Glutamatergic neuron (in vitro differentiated cells): ENCODE results near the gene SOX2. TPM values are rescaled to one million over a fixed set of nuclear protein-coding genes. Genes with fewer than 3 reads are reported as not detected.
A peak's percentile ranks its signal among the peaks of the same experiment; 100 is the strongest.

Source experiments
- DNase-seq: peaks from one replicate; pipeline ENCODE4 v3.0.0; 2022
- H3K27ac Mint-ChIP-seq: one replicate; pipeline ENCODE4 v1.8.0; 2020; ENCODE audit warnings: mild to moderate bottlenecking, mixed read lengths, inconsistent platforms; ENCODE audit not compliant: unreplicated experiment
- H3K27me3 Mint-ChIP-seq: one replicate; pipeline ENCODE4 v1.8.0; 2020; ENCODE audit warnings: mild to moderate bottlenecking, moderate library complexity, mixed read lengths, inconsistent platforms; ENCODE audit not compliant: unreplicated experiment
- H3K36me3 Mint-ChIP-seq: one replicate; pipeline ENCODE4 v1.8.0; 2020; ENCODE audit warnings: mild to moderate bottlenecking, mixed read lengths, inconsistent platforms; ENCODE audit not compliant: unreplicated experiment
- H3K4me1 Mint-ChIP-seq: one replicate; pipeline ENCODE4 v1.8.0; 2020; ENCODE audit warnings: mild to moderate bottlenecking, low read depth, mixed read lengths, inconsistent platforms; ENCODE audit not compliant: unreplicated experiment
- H3K4me3 Mint-ChIP-seq: one replicate; pipeline ENCODE4 v1.8.0; 2020; ENCODE audit warnings: mild to moderate bottlenecking, mixed read lengths, inconsistent platforms; ENCODE audit not compliant: unreplicated experiment
- H3K9me3 Mint-ChIP-seq: one replicate; pipeline ENCODE4 v1.8.0; 2020; ENCODE audit warnings: mild to moderate bottlenecking, moderate library complexity, mixed read lengths, inconsistent platforms; ENCODE audit not compliant: unreplicated experiment
- CTCF ChIP-seq: fragments of 200-600 bp; sonication (generic); IDR thresholded peaks from one replicate; pipeline ENCODE4 v1.5.0; 2021; ENCODE audit not compliant: partially characterized antibody, unreplicated experiment
- total RNA-seq: library from RNA; stranded (reverse); fragmentation: NEBNext Ultra II Directional; extraction: Animal tissue kit (Norgen Biotek cat#: 25700); gene quantifications from one replicate; pipeline ENCODE4 v1.2.1, GENCODE V29; 2021; ENCODE audit not compliant: unreplicated experiment

SOX2 gene
- total RNA-seq, 1 donor from 2014 or later: 23.5 TPM

- Mint-ChIP-seq H3K27ac (no peak overlapping the region), H3K4me1 (peaks cover 17% of the 10 kb centered on the region), H3K36me3 (peaks cover 1% of the 10 kb centered on the region), H3K9me3 (peaks cover 4% of the 10 kb centered on the region), H3K4me3 (no peak overlapping the region), H3K27me3 (peaks cover 17% of the 10 kb centered on the region)
- TF ChIP-seq CTCF: no peak
- no peak for DNase-seq
Measured at GRCh38 chr3:181718987-181719911, 7.5 kb downstream of the SOX2 start.

DNA sequence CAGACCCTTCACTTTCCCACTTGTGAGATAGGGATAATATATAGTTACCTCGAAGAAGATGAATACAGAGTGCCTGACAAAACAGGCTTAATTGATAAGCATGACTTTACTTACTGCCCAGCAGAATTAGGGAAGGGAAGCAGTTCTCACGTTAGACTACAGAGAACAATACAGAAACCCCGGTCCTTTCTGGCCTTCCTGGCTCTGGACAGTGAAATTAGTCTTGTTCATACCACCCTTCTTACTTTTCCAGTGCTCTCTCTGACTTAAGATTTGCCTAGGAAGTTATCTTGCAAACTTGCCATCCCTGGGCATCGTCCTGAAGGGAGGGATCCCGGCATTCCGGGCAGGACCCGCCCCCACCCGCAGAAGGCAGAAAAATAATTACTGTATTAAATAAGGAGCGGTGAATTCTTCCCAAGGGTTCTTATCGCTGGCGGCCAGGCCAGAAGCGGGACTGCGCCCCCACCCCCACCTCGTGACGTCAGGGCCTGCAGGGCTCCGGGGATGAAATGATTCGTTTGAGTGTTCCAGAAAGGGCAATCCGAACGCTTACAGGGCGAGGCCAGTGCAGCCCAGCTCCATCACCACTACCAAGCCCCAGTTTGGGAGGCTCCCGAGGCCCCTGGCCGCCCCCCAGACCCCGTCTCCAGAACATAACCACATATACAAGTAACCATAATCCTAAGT is 8.4 kb downstream of the SOX2 start:
- DNase-seq: no peak
- Mint-ChIP-seq H3K27me3 (peaks cover 19% of the 10 kb centered on the region), H3K4me3 (no peak overlapping the region), H3K27ac (no peak overlapping the region), H3K36me3 (peaks cover 4% of the 10 kb centered on the region), H3K9me3 (peaks cover 6% of the 10 kb centered on the region), H3K4me1 (peaks cover 22% of the 10 kb centered on the region)
- no peak for TF ChIP-seq CTCF

GRCh38 chr3:181721046-181721875 is 9.5 kb downstream of the SOX2 start:
- TF ChIP-seq CTCF: no peak
- Mint-ChIP-seq H3K9me3 (peaks cover 9% of the 10 kb centered on the region), H3K4me3 (peak overlapping the region; percentile 5), H3K36me3 (peaks cover 4% of the 10 kb centered on the region), H3K27ac (no peak overlapping the region), H3K4me1 (peaks cover 22% of the 10 kb centered on the region), H3K27me3 (peaks cover 24% of the 10 kb centered on the region)
- no peak for DNase-seq

DNA sequence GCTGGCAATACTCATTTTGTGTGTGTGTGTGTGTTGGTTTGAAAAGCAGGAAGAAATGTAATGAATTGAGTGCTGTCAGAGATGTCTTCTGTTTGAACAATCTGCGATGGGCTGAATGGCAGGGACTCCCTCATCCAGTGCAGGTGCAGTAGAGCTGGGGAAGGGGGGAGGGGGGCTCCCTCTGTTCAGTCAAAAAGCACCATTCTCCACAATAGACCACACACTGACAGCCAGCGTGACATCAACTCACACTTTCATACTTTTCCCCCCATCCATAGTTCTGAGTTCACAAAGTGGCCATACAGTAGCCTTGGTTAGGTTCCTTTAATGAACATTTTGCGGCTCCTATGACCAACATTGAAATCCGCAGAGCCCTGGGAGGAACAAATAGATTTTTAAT is 10.4 kb downstream of the SOX2 start:
- no peak for TF ChIP-seq CTCF
- Mint-ChIP-seq H3K4me1 (peaks cover 22% of the 10 kb centered on the region), H3K9me3 (peaks cover 10% of the 10 kb centered on the region), H3K36me3 (peaks cover 4% of the 10 kb centered on the region), H3K27ac (no peak overlapping the region), H3K4me3 (no peak overlapping the region), H3K27me3 (peaks cover 24% of the 10 kb centered on the region)
- no peak for DNase-seq
